GM12872 (cell line): ENCODE measurements around the gene NIPAL4.

ENCODE experiments used
- CTCF ChIP-seq: IDR thresholded peaks from 3 replicates; pipeline ENCODE4 v1.5.1; 2011; ENCODE audit warnings: low read depth, mild to moderate bottlenecking, low read length, moderate library complexity; ENCODE audit not compliant: insufficient read depth

The NIPAL4 gene

GRCh38 chr5:157506066-157506590 lies 46.1 kb downstream of the NIPAL4 start:
- no peak for TF ChIP-seq CTCF

GRCh38 chr5:157506981-157507780 lies 47.2 kb downstream of the NIPAL4 start:
- TF ChIP-seq CTCF: no peak

GRCh38 chr5:157509093-157509492 lies 49.1 kb downstream of the NIPAL4 start:
- no peak for TF ChIP-seq CTCF

GRCh38 chr5:157509587-157509986 lies 49.6 kb downstream of the NIPAL4 start:
- no peak for TF ChIP-seq CTCF

GRCh38 chr5:157510682-157511081 lies 50.7 kb downstream of the NIPAL4 start:
- TF ChIP-seq CTCF: no peak

- no peak for TF ChIP-seq CTCF
Measured at GRCh38 chr5:157511651-157512644, 51.9 kb downstream of the NIPAL4 start.

GRCh38 chr5:157513182-157513581 lies 53.2 kb downstream of the NIPAL4 start:
- no peak for TF ChIP-seq CTCF
